Medulla oblongata (tissue), 1 donor: ENCODE results near the gene NIT1.

ENCODE experiments used
- DNase-seq: peaks from one replicate; pipeline ENCODE4 v3.0.0-alpha.2; 2015; ENCODE audit errors: extremely low spot score

The NIT1 gene

GRCh38 chr1:161084597-161084988 lies 33.3 kb upstream of the NIT1 start:
- DNase-seq: no peak

- DNase-seq: no peak
These were observed 32.7 kb upstream of the NIT1 start for GRCh38 chr1:161085165-161085564.

- DNase-seq: no peak
These were observed 31.4 kb upstream of the NIT1 start for GRCh38 chr1:161086457-161086856.

- no peak for DNase-seq
These were observed 29.3 kb upstream of the NIT1 start for GRCh38 chr1:161088587-161089110.

GRCh38 chr1:161089251-161089924 lies 28.5 kb upstream of the NIT1 start, which contains the start of gene NECTIN4:
NECTIN4 (minus strand) TSS chr1:161089558; CDS start chr1:161089296, 262 bp downstream.
- no peak for DNase-seq

GRCh38 chr1:161089938-161090337 lies 28.0 kb upstream of the NIT1 start:
- no peak for DNase-seq

GRCh38 chr1:161090617-161091016 lies 27.3 kb upstream of the NIT1 start:
- no peak for DNase-seq

- no peak for DNase-seq
These were observed 26.8 kb upstream of the NIT1 start for GRCh38 chr1:161091093-161091492.

GRCh38 chr1:161091796-161092507 lies 26.0 kb upstream of the NIT1 start:
- DNase-seq: no peak

- DNase-seq: no peak
These were observed 25.3 kb upstream of the NIT1 start for GRCh38 chr1:161092621-161093028.

GRCh38 chr1:161094481-161094880 lies 23.4 kb upstream of the NIT1 start:
- no peak for DNase-seq

- DNase-seq: no peak
These were observed 22.7 kb upstream of the NIT1 start for GRCh38 chr1:161095230-161095629.

- no peak for DNase-seq
These were observed 21.9 kb upstream of the NIT1 start for GRCh38 chr1:161096015-161096414.

- no peak for DNase-seq
These were observed 21.4 kb upstream of the NIT1 start for GRCh38 chr1:161096530-161096929.

GRCh38 chr1:161098210-161099068 lies 19.5 kb upstream of the NIT1 start, which contains the start of gene KLHDC9:
KLHDC9 (plus strand) TSS chr1:161098361; CDS start chr1:161098536, 175 bp downstream.
- no peak for DNase-seq

GRCh38 chr1:161099090-161099802 lies 18.7 kb upstream of the NIT1 start:
- DNase-seq: no peak

GRCh38 chr1:161100556-161100955 lies 17.3 kb upstream of the NIT1 start:
- no peak for DNase-seq

- no peak for DNase-seq
These were observed 11.5 kb upstream of the NIT1 start for GRCh38 chr1:161106431-161106830.

GRCh38 chr1:161111117-161111516 lies 6.8 kb upstream of the NIT1 start:
- no peak for DNase-seq

GRCh38 chr1:161111527-161111926 lies 6.4 kb upstream of the NIT1 start:
- DNase-seq: no peak

GRCh38 chr1:161113915-161114314 lies 4.0 kb upstream of the NIT1 start:
- no peak for DNase-seq
